GM12875 (cell line): ENCODE measurements around the gene VIPR1.

Experiments
- H3K4me3 ChIP-seq: one replicate; pipeline ENCODE4 v1.5.1; 2011; ENCODE audit warnings: low read depth, low read length, control low read depth
- TF ChIP-seq, protein P1 (sequence below): IDR thresholded peaks from 2 replicates; pipeline ENCODE4 v1.5.1; 2011; ENCODE audit warnings: low read depth, mild to moderate bottlenecking, control low read depth, inconsistent platforms, low read length, moderate library complexity, borderline replicate concordance; ENCODE audit not compliant: insufficient read depth

VIPR1 gene

GRCh38 chr3:42495393-42495792 lies 7.0 kb upstream of the VIPR1 start:
- no peak overlapping the region for H3K4me3 ChIP-seq

DNA sequence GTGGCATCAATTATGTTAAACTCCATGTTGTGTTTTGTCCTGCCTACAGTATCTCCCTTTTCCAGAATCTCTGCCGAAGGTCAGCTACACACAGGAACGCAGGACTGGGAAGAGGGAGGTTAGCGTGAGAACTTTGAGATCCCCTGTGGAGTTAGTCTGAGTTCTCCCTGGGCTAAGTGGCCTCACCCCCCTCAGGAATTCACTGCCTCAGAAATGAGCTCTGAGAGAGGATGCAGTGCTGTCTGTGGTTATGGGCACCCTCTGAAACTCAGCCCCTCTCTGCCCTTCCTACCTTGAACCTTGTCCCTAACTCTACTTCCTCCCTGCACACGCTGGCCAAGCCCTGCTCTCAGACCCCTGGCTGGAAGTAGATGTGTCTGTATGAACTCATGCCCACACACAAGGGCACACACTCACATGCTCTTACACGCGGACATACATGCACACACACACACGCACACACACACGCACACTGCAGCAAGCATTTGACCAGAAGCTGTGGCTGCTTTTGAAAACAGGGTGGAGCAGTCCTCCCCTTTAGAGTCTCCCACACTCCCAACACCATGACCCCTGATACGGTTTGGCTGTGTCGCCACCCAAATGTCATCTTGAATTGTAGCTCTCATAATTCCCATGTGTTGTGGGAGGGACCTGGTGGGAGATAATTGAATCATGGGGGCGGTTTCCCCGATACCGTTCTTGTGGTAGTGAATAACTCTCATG lies 5.3 kb upstream of the VIPR1 start:
- TF ChIP-seq, protein P1, sequence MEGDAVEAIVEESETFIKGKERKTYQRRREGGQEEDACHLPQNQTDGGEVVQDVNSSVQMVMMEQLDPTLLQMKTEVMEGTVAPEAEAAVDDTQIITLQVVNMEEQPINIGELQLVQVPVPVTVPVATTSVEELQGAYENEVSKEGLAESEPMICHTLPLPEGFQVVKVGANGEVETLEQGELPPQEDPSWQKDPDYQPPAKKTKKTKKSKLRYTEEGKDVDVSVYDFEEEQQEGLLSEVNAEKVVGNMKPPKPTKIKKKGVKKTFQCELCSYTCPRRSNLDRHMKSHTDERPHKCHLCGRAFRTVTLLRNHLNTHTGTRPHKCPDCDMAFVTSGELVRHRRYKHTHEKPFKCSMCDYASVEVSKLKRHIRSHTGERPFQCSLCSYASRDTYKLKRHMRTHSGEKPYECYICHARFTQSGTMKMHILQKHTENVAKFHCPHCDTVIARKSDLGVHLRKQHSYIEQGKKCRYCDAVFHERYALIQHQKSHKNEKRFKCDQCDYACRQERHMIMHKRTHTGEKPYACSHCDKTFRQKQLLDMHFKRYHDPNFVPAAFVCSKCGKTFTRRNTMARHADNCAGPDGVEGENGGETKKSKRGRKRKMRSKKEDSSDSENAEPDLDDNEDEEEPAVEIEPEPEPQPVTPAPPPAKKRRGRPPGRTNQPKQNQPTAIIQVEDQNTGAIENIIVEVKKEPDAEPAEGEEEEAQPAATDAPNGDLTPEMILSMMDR: no peak

More at GRCh38 chr3:42495393-42495792, 7.0 kb upstream of the VIPR1 start:
- TF ChIP-seq, protein P1: no peak

GRCh38 chr3:42498034-42498433 lies 4.4 kb upstream of the VIPR1 start:
- no peak overlapping the region for H3K4me3 ChIP-seq
- TF ChIP-seq, protein P1: no peak

More for the DNA sequence above, 5.3 kb upstream of the VIPR1 start:
- no peak overlapping the region for H3K4me3 ChIP-seq

DNA sequence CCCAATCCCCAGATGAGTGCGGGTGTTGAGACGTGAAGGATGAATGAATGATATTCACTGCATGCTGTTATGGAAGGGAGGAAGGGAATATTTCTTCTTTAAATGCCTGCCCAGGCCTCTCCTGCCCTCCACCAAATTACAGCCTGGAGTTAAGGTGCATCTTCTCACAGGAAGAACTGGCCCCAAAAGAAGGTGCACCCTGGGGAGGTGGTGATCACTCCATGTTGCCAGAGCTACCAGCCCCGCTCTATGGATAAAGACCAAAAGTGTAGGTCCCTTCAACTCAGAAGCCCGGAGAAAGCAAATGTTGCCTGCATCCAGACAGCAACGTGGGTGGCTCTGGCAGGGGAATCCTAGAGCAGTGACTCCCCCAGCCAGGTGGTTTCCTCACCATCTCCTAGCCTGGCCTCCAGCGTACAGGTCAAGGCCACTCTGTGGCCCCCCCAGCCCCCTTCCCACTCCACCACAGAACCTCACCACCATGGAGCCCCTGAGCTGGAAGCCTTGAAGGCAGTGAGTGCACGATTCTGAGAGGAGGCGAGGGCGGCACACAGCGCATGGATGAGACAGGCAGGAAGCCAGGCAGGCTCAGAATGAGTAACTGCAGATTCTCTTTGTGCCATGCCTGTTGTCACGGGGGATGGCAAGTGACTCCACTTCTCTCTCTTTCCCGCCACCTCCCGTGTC lies 3.5 kb upstream of the VIPR1 start:
- TF ChIP-seq, protein P1: no peak

DNA sequence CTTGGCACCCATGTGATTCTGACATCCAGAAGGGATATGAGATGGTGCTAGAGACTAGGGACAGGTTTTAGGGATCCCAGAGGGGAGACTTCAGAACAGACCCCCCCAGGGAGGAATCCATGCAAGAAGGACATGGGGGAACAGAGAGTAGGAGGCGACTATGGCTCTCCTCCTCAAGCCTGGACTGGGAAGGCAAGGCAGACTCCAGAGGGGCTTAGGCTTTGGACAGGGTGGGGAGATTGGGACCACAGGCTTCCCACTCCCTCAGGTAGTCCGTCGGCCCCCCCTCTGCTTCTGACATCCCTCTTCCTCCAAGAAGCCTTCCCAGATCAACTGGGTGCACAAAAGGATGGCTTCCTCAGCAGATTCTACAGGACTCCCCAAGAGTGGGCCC lies 3.0 kb upstream of the VIPR1 start:
- TF ChIP-seq, protein P1: no peak
- H3K4me3 ChIP-seq: no peak overlapping the region

More for the DNA sequence above, 3.5 kb upstream of the VIPR1 start:
- H3K4me3 ChIP-seq: no peak overlapping the region

GRCh38 chr3:42500091-42500490 lies 2.4 kb upstream of the VIPR1 start:
- TF ChIP-seq, protein P1: no peak
- H3K4me3 ChIP-seq: no peak overlapping the region

- no peak overlapping the region for H3K4me3 ChIP-seq
- TF ChIP-seq, protein P1: no peak
Observed at GRCh38 chr3:42500909-42501308, 1.5 kb upstream of the VIPR1 start.
